NCI-H526 (cell line): ENCODE results near the gene LBHD1.
"Not testable (repeated sequence)": the region's sequence is repeated elsewhere in the genome, so short reads cannot be mapped to it uniquely, and the experiment has no call there.

Source experiments
- DNase-seq, 2 experiments: peaks; one replicate each; lab custom pipeline; 2025; lab: John Stamatoyannopoulos, UW

LBHD1 gene

GRCh38 chr11:62664405-62665074, 7.5 kb downstream of the LBHD1 start:
- DNase-seq = peak; percentile 69 to 85

GRCh38 chr11:62656796-62657429, 15.2 kb downstream of the LBHD1 start:
- no peak for DNase-seq

- DNase-seq = no peak
Measured at GRCh38 chr11:62654297-62654696, 17.8 kb downstream of the LBHD1 start.

GRCh38 chr11:62652161-62653006, 19.7 kb downstream of the LBHD1 start:
- DNase-seq = no peak

- not testable (repeated sequence) for DNase-seq
Measured at GRCh38 chr11:62650283-62650682, 21.8 kb downstream of the LBHD1 start.

- DNase-seq = no peak
Measured at GRCh38 chr11:62649486-62649885, 22.6 kb downstream of the LBHD1 start.

- no peak for DNase-seq
Measured at GRCh38 chr11:62648967-62649364, 23.1 kb downstream of the LBHD1 start.

GRCh38 chr11:62648185-62648966, 23.7 kb downstream of the LBHD1 start:
- DNase-seq = no peak

GRCh38 chr11:62647609-62648005, 24.5 kb downstream of the LBHD1 start:
- DNase-seq = no peak

GRCh38 chr11:62646825-62647608, 25.1 kb downstream of the LBHD1 start:
- DNase-seq = no peak

- DNase-seq = peak; percentile 97 to 100
Measured at GRCh38 chr11:62645946-62646824, 25.9 kb downstream of the LBHD1 start, which contains the start of gene GANAB. TSS of gene GANAB (minus strand) at chr11:62646613. CDS start at chr11:62646599, 14 bp downstream.

GRCh38 chr11:62645671-62645945, 26.5 kb downstream of the LBHD1 start:
- DNase-seq = no peak

- DNase-seq = no peak
Measured at GRCh38 chr11:62644220-62644619, 27.8 kb downstream of the LBHD1 start.

- no peak for DNase-seq
Measured at GRCh38 chr11:62632492-62632891, 39.6 kb downstream of the LBHD1 start.

GRCh38 chr11:62627713-62628112, 44.4 kb downstream of the LBHD1 start:
- no peak for DNase-seq

- no peak for DNase-seq
Measured at GRCh38 chr11:62622476-62623089, 49.5 kb downstream of the LBHD1 start.

- peak; percentile 97 to 99 for DNase-seq
Measured at GRCh38 chr11:62621567-62622470, 50.2 kb downstream of the LBHD1 start, which contains the start of gene B3GAT3. TSS of gene B3GAT3 (minus strand) at chr11:62621986. CDS start at chr11:62621947, 39 bp downstream.

GRCh38 chr11:62621027-62621566, 51.0 kb downstream of the LBHD1 start:
- no peak for DNase-seq
